SK-N-SH treated with all-trans-retinoic acid at 6 μM for 48 hours (cell line): Measurements from ENCODE around the gene CCDC159.
"Not testable (repeated sequence)": the region's sequence is repeated elsewhere in the genome, so short reads cannot be mapped to it uniquely, and the experiment has no call there.

Experiments
- ATAC-seq: fragments of 200-7000 bp; cut with Tn5 transposase; 3 replicates; pipeline ENCODE4 v1.9.1; 2020; ENCODE audit warnings: mild to moderate bottlenecking, moderate library complexity
- ARNTL ChIP-seq: fragments of 450-650 bp; formaldehyde crosslinking; IDR thresholded peaks from 2 replicates; pipeline ENCODE4 v1.5.0; 2020; ENCODE audit warnings: low read depth, mild to moderate bottlenecking, moderate library complexity, borderline replicate concordance
- BACH2 ChIP-seq: fragments of 250-450 bp; sonication (Bioruptor Pico); IDR thresholded peaks from 2 replicates; pipeline ENCODE4 v1.9.0; 2021; ENCODE audit warnings: mild to moderate bottlenecking, borderline replicate concordance
- CREB5 ChIP-seq: fragments of 250-450 bp; sonication (Bioruptor Pico); IDR thresholded peaks from 2 replicates; pipeline ENCODE4 v1.5.1; 2020; ENCODE audit warnings: low read depth, mild to moderate bottlenecking, moderate library complexity
- CSDC2 ChIP-seq: fragments of 250-450 bp; sonication (Bioruptor Pico); IDR thresholded peaks from 2 replicates; pipeline ENCODE4 v1.5.0; 2020; ENCODE audit warnings: mild to moderate bottlenecking, moderate library complexity
- ESRRG ChIP-seq: fragments of 250-450 bp; sonication (Bioruptor Pico); IDR thresholded peaks from 2 replicates; pipeline ENCODE4 v1.6.1; 2021; ENCODE audit warnings: mild to moderate bottlenecking
- GLIS3 ChIP-seq: fragments of 250-450 bp; sonication (Bioruptor Pico); IDR thresholded peaks from 2 replicates; pipeline ENCODE4 v1.5.0; 2020; ENCODE audit warnings: mild to moderate bottlenecking, moderate library complexity
- ISL1 ChIP-seq: fragments of 250-450 bp; sonication (Bioruptor Pico); IDR thresholded peaks from 2 replicates; pipeline ENCODE4 v2.1.2; 2022; ENCODE audit warnings: mild to moderate bottlenecking, moderate library complexity
- PATZ1 ChIP-seq: fragments of 250-450 bp; sonication (Bioruptor Pico); IDR thresholded peaks from 2 replicates; pipeline ENCODE4 v1.8.0; 2020; ENCODE audit warnings: mild to moderate bottlenecking, moderate library complexity, borderline replicate concordance
- RARB ChIP-seq: fragments of 250-450 bp; sonication (Bioruptor Pico); IDR thresholded peaks from 2 replicates; pipeline ENCODE4 v1.8.0; 2021; ENCODE audit warnings: mild to moderate bottlenecking, moderate library complexity
- SNAI2 ChIP-seq: fragments of 250-450 bp; sonication (Bioruptor Pico); IDR thresholded peaks from 2 replicates; pipeline ENCODE4 v1.5.0; 2020; ENCODE audit warnings: mild to moderate bottlenecking, moderate library complexity
- TOX ChIP-seq: fragments of 250-450 bp; sonication (Bioruptor Pico); IDR thresholded peaks from 2 replicates; pipeline ENCODE4 v1.8.0; 2021; ENCODE audit warnings: mild to moderate bottlenecking, moderate library complexity, borderline replicate concordance
- TSHZ2 ChIP-seq: fragments of 250-450 bp; sonication (Bioruptor Pico); IDR thresholded peaks from 2 replicates; pipeline ENCODE4 v1.5.0; 2020; ENCODE audit warnings: mild to moderate bottlenecking, moderate library complexity
- ZC3H10 ChIP-seq: fragments of 250-450 bp; sonication (Bioruptor Pico); IDR thresholded peaks from 2 replicates; pipeline ENCODE4 v1.5.1; 2021; ENCODE audit warnings: mild to moderate bottlenecking, moderate library complexity
- ZFP3 ChIP-seq: fragments of 250-450 bp; sonication (Bioruptor Pico); IDR thresholded peaks from 2 replicates; pipeline ENCODE4 v1.5.0; 2020; ENCODE audit warnings: mild to moderate bottlenecking, moderate library complexity
- ZFP30 ChIP-seq: fragments of 450-650 bp; formaldehyde crosslinking; IDR thresholded peaks from 2 replicates; pipeline ENCODE4 v1.5.0; 2022; ENCODE audit warnings: mild to moderate bottlenecking, moderate library complexity
- ZNF70 ChIP-seq: fragments of 450-650 bp; formaldehyde crosslinking; IDR thresholded peaks from 2 replicates; pipeline ENCODE4 v1.5.0; 2020; ENCODE audit warnings: mild to moderate bottlenecking, moderate library complexity
- TF ChIP-seq, protein P1 (sequence below): fragments of 250-450 bp; sonication (Bioruptor Pico); IDR thresholded peaks from 2 replicates; pipeline ENCODE4 v1.5.1; 2021; ENCODE audit warnings: mild to moderate bottlenecking, moderate library complexity

The CCDC159 gene

DNA sequence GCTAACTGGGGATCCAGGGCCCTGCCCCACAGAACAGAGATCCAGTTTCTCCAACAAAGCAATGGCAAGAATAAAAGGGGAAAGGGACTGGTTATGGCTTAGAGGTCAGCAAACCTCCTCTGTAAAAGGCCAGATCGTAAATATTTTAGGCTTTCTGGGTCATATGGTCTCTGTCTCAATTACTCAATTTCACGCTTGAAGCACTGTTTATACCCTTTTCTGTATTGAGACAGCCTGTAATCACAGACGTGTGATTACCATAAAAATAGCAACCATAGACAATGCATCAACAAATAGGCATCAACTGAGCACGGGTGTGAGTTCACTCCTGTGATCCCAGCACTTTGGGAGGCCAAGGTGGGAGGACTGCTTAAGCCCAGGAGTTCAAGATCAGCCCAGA lies 16.2 kb upstream of the CCDC159 start:
- TF ChIP-seq ESRRG (no peak), TSHZ2 (CRISPR knock-in tag) (no peak), ZFP30 (CRISPR knock-in tag) (no peak), TOX (CRISPR knock-in tag) (no peak), SNAI2 (CRISPR knock-in tag) (no peak), PATZ1 (no peak), GLIS3 (CRISPR knock-in tag) (no peak), BACH2 (CRISPR knock-in tag) (no peak), ARNTL (no peak), ZNF70 (CRISPR knock-in tag) (no peak)
- TF ChIP-seq, protein P1, sequence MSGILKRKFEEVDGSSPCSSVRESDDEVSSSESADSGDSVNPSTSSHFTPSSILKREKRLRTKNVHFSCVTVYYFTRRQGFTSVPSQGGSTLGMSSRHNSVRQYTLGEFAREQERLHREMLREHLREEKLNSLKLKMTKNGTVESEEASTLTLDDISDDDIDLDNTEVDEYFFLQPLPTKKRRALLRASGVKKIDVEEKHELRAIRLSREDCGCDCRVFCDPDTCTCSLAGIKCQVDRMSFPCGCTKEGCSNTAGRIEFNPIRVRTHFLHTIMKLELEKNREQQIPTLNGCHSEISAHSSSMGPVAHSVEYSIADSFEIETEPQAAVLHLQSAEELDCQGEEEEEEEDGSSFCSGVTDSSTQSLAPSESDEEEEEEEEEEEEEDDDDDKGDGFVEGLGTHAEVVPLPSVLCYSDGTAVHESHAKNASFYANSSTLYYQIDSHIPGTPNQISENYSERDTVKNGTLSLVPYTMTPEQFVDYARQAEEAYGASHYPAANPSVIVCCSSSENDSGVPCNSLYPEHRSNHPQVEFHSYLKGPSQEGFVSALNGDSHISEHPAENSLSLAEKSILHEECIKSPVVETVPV (CRISPR knock-in tag): no peak
- ATAC-seq: no peak

- TF ChIP-seq ESRRG (no peak), ZFP30 (CRISPR knock-in tag) (no peak), SNAI2 (CRISPR knock-in tag) (no peak), ZC3H10 (CRISPR knock-in tag) (no peak), RARB (no peak), TSHZ2 (CRISPR knock-in tag) (no peak), ZFP3 (CRISPR knock-in tag) (no peak), CREB5 (CRISPR knock-in tag) (no peak), CSDC2 (CRISPR knock-in tag) (no peak), ISL1 (CRISPR knock-in tag) (no peak)
- TF ChIP-seq, protein P1 (CRISPR knock-in tag): no peak
- ATAC-seq: no peak
Measured at GRCh38 chr19:11331502-11331901, 14.8 kb upstream of the CCDC159 start.

DNA sequence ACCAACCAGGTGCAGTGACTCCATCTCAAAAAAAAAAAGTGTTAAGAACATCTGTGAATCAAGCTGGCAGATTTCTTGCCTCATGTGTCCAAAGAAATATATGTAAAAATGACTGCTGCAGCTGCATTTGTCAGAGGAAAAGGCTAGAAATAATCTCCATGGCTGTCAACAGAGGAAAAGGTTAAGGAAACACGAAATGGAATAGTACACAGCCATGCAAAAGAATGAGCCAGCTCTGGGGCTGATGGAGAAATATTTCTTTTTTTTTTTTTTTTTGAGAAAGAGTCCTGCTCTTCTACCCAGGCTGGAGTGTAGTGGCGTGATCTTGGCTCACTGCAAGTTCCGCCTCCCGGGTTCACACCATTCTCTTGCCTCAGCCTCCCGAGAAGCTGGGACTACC lies 13.5 kb upstream of the CCDC159 start:
- TF ChIP-seq ZFP3 (CRISPR knock-in tag): no peak

GRCh38 chr19:11333838-11334237 lies 12.5 kb upstream of the CCDC159 start:
- ATAC-seq: not testable (repeated sequence)

More for the DNA sequence above, 13.5 kb upstream of the CCDC159 start:
- ATAC-seq: no peak
